LNCAP (cell line): ENCODE measurements around the gene ITPRIPL2.

ENCODE experiments used
- CTCF ChIP-seq: fragments of 450-650 bp; IDR thresholded peaks from 2 replicates; pipeline ENCODE4 v1.5.1; 2017; ENCODE audit warnings: mild to moderate bottlenecking

The ITPRIPL2 gene

GRCh38 chr16:19113577-19114358, at the start of gene ITPRIPL2:
Gene ITPRIPL2 (plus strand): TSS chr16:19113964. CDS start chr16:19114462, 498 bp downstream.
- TF ChIP-seq CTCF = no peak

GRCh38 chr16:19066988-19067348, 46.8 kb upstream of the ITPRIPL2 start:
- TF ChIP-seq CTCF = no peak

GRCh38 chr16:19067349-19068236, 46.2 kb upstream of the ITPRIPL2 start, which contains the start of gene COQ7:
Gene COQ7 (plus strand): TSS chr16:19067614. CDS start chr16:19067665, 51 bp downstream.
- TF ChIP-seq CTCF = no peak

- no peak for TF ChIP-seq CTCF
Measured at GRCh38 chr16:19068237-19068815, 45.4 kb upstream of the ITPRIPL2 start.

- TF ChIP-seq CTCF = peak; percentile 84
Measured at GRCh38 chr16:19071811-19072777, 41.7 kb upstream of the ITPRIPL2 start.

GRCh38 chr16:19073344-19073743, 40.4 kb upstream of the ITPRIPL2 start:
- TF ChIP-seq CTCF = no peak
